GM11168 (cell line): ENCODE measurements around the gene GSE1.

ENCODE experiments used
- in situ Hi-C: fragments of 300-500 bp; cut with MboI; formaldehyde crosslinking; loops from one replicate; pipeline ENCODE4 v1.12.0; 2022; ENCODE audit warnings: low sequenced_read_pairs; ENCODE audit not compliant: unreplicated experiment

GSE1 gene

GRCh38 chr16:85687651-85688471 is 74.7 kb downstream of the GSE1 start:
- in situ Hi-C loops: no loop called here

- in situ Hi-C loops: no loop called here
Observed at GRCh38 chr16:85688586-85689284, 75.6 kb downstream of the GSE1 start, which contains the start of gene GINS2. Gene GINS2, minus strand, starts transcription at chr16:85688954. Its CDS starts 56 bp downstream, at chr16:85688898.

DNA sequence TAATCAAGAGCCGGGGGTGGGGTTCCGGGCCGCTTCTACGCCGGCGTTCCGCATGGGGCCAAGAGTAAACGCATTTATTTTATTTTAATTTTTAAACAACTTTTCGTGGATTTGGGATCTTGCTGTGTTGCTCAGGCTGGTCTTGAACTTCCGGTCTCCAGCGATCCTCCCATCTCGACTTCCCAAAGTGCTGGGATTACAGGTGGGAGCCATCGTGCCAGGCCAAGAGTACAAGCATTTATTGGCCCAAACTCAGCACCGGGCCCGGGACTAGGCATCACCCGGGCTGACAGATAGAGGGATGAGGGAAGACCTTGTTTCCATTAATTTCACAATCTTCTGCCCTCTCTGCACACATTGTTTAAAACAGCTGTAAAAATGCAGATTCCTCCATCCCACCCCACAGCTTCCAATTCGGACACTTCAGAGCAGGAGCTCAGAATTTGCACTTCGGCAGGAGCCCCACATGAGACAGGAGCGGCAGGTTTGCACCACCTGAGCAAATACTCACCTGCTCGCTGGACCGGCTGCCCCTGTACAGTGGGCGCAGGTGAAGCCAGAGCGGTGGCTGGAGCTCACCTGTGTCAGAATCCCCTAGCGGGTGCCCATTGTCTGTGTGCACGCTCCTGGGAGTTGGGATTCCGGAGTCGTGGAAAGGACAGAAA is 76.3 kb downstream of the GSE1 start:
- in situ Hi-C loops: no loop called here

- in situ Hi-C loops: no loop called here
Observed at GRCh38 chr16:85689950-85690320, 76.8 kb downstream of the GSE1 start.

DNA sequence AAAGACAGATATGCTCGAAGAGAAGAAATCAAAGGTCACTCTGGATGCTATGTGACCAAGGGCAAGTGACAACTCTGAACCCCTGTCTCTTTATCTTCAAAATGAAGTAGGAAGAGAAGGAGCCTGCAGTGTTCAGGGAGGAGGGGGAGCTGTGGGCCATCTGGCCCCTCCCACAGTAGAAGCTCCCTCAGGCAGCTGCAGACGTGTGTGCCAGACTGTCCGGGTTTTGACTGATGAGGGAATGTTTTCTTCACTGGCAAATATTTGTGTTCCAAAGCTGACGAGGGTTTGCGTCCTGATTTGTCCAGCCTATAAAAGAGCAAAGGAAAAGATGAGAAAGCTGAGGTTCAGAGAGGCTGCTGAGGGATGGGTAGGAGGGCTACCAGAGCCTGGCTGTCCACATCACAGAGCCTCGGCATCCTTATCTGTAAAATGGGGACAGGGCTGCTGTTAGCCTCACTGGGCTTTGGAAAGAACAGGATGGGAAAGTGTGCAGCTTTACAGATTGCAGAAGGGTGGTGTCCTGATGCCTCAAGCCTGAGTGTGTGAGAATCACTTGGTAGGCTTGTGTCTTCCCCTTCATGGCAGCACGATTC is 77.4 kb downstream of the GSE1 start:
- in situ Hi-C loops: no loop called here

DNA sequence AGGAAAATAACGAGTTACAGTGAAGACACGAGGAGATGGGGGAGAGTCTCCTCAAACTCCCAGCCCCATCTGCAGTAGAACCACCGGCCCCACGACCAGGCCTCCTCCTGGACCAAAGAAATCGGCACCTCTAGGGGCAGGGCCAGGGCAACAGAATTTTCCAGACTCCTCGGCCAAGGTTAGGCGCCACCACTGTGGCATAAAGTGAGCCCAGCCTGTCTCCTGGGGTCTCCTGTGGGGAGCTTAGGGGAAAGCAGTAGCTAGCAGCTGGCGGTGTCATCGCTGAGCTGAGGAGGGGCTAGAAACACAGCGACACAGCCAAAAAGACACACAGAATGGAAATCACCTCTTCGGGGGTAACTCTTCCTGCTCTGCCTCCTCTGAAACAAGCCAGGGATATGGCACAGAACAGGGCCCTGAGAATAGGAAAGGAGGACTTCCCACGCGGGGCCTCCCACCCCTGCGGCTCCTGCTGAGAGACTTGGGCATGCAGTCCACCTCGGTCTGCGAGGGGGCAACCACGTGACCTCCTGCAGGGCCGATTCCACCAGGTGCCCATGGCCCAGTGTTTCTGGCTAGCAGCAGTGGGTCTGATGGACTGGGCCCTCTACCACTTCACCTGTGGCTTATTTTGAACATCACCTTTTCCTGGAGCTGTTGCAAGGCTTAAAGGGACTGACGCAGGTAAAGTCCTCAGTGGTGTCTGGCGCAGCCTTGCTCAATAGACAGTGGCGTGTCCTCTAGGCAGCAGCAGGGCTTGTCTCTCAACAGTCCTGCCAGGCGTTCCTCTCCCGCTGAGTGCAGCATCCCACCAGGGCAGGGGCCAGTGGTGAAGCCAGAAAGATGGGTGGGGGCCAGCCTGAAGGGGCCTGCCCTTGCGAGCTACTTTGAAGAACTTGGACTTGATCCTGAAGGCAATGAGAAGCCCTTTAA is 82.3 kb downstream of the GSE1 start:
- in situ Hi-C loops: no loop called here

- in situ Hi-C loops: no loop called here
Observed at GRCh38 chr16:85696781-85697180, 83.7 kb downstream of the GSE1 start.

DNA sequence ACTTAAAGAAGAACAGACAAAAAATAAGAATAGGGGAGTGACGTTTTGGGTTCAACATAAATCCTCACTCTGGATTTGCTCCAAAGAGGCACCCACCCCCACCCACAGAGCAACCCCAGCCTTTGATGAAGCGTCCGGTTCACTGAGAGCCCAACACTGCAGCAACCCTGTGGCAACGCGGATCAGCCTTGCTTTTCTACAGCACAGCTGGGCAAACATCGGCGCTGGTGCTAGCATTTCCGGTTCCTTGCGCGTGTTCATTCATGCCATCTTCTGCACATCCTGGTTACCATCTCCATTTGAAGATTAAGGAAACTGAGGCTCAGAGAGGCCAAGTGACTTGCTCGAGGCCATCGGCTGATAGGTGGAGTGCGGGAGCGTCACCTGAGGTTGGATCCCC is 84.3 kb downstream of the GSE1 start:
- in situ Hi-C loops: no loop called here

DNA sequence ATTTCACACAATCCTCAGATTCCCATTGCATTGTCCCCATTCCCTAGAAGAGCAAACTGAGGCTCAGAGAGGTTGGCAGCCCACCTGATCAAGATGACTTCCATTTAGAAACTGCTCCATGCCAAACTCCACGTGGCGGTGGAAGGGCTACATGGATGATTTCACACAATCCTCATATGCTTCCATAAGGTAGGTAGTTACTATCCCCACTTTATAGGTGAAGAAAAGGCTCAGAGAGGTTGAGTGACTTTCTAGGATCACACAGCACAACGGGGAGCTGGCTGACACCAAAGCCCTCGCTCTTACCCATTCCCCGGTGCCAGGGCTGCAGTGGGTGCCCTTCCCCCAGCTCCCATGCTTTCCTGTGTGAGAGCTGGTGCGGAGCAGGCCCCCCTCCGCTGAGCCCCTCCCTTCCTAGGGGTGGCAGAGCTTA is 85.4 kb downstream of the GSE1 start:
- in situ Hi-C loops: no loop called here

GRCh38 chr16:85698935-85699558 is 85.9 kb downstream of the GSE1 start:
- in situ Hi-C loops: no loop called here

- in situ Hi-C loops: no loop called here
Observed at GRCh38 chr16:85699628-85700027, 86.5 kb downstream of the GSE1 start.

DNA sequence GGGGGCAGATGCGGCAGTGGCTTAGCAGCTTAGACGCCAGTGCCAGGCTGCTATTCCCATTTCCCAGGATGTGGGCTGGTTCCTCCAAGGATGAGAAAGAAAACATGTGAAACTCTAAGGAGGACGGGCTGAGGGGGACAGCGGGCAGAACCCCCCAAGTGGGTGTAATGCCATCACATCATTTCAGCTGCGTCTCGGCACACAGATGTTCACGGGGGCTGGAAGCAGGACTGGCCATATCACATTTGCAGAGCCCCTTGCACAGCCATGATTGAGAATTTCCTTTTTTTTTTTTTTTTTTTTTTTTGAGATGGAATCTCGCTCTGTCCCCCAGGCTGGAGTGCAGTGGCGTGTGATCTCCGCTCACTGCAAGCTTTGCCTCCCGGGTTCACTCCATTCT is 90.9 kb downstream of the GSE1 start:
- in situ Hi-C loops: no loop called here

- in situ Hi-C loops: no loop called here
Observed at GRCh38 chr16:85704900-85705846, 92.1 kb downstream of the GSE1 start.

- in situ Hi-C loops: no loop called here
Observed at GRCh38 chr16:85706449-85707034, 93.4 kb downstream of the GSE1 start.

DNA sequence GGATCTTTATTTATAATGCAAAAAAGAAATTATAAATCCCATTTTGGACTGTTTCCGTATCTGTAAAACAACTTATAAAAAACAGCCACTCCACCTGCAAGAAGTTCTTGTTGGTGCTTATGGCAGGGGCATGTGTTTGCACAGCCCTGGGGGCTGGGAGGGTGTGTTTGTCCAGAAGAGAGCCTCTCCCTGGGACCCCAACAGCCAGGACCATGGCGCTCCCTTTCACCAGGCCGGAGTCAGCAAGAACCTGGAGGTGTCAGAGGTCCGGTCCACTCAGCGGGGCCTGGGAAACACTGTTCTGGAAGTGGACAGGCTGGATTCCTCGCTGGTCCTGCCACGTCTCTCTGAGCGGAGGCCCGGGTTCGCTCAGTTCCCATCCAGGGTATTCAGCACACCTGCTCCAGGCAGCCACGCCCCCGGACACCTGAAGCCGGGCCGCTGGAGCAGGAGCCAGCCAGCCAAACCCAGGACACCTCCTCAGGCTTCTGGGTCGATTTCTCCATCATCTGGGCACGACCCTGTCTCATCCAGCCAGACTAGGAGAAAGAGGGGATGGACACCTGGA is 94.5 kb downstream of the GSE1 start:
- in situ Hi-C loops: no loop called here

DNA sequence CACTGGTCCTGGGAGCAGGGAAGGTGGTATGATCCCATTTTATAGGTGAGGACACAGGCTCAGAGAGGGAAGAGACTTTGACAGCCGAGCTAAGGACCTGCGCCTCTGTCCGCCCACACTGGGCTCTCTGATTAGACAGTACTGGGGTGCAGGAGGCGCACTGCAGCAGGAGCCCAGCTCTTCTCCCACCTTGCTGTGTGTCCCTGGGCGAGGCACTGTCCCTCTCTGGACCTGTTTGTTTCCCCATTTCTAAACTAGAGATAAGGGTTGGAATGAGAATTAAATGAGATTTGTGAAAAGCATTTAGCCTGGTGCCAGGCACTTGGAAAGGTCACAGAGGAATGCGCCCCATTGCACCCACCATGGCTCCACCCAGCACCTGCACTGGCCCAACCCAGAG is 95.2 kb downstream of the GSE1 start:
- in situ Hi-C loops: no loop called here

DNA sequence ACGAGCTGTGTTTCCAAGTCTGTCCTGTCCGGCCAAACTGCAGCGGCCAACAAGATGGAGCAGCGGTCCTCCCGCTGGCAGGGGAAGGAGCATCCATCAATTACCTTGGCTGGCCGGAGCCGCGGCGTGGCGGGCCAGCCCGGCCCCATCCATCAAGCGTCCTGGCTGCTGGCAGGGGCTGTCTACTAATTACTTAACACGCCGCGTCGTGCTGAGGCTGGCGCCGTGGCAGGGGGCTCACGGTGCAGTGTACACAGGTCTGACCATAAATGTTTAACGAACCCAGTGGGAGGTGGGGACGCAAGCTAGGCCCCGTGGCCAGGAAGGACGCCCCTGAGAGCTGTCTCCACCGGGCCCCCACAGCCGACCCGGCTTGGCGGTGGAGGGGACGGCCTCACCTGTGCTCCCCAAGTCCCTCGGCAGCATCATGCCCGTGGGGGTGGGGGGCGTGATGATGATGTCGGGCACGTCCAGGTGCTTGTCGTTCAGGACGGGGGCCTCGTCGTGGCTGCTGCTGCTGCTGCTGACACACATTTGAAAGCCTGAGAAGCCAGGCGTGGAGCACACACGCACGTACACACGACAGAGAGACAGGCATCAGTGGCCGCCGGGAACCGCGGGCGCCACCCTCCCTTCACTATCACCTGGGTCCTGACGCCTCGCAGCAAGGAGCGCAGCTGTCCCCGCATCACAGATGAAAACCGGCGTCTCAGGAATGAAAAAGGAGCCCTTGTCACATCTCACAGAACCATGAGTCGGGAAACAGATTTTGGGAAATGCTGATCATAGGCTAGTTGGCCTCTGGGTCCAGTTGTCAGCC is 96.9 kb downstream of the GSE1 start:
- in situ Hi-C loops: no loop called here
